Fibroblast of lung (primary cell): ENCODE measurements around the gene CTLA4.

Source experiments
- EZH2 ChIP-seq: IDR thresholded peaks from 2 replicates; pipeline ENCODE4 v1.5.1; 2012; ENCODE audit warnings: low read length, control low read depth, mild to moderate bottlenecking; ENCODE audit errors: missing control alignments
- TF ChIP-seq, protein P1 (sequence below), 2 donors: IDR thresholded peaks in 1 of 2; conservative IDR thresholded peaks in 1 of 2; 1 replicate in 1 of 2; 2 replicates in 1 of 2; pipeline ENCODE4 v1.5.1; 2011 to 2012; ENCODE audit warnings: low read length in 2 of 2, control low read depth in 1 of 2, inconsistent platforms in 1 of 2, low read depth in 1 of 2, mild to moderate bottlenecking in 1 of 2

DNA sequence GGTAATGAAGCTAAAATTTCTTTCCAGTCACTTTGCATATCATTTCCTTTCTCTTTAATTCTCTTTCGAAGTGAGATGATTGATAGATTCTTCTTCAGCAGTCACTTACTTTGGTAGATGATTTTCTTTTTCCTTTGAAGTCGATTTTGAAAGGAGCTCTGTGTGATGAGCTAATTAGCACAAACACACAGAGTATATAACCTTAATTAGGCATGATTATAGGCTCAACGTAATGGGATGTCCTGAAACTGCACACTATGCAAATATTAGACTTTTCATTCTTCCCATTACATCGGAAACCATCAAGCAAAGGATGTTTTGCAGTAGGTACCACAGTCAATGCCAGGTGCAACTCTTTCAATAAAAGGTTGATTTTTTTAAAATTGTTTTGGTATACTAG, 6.4 kb upstream of the CTLA4 start:
- no peak for TF ChIP-seq EZH2
- TF ChIP-seq, protein P1, sequence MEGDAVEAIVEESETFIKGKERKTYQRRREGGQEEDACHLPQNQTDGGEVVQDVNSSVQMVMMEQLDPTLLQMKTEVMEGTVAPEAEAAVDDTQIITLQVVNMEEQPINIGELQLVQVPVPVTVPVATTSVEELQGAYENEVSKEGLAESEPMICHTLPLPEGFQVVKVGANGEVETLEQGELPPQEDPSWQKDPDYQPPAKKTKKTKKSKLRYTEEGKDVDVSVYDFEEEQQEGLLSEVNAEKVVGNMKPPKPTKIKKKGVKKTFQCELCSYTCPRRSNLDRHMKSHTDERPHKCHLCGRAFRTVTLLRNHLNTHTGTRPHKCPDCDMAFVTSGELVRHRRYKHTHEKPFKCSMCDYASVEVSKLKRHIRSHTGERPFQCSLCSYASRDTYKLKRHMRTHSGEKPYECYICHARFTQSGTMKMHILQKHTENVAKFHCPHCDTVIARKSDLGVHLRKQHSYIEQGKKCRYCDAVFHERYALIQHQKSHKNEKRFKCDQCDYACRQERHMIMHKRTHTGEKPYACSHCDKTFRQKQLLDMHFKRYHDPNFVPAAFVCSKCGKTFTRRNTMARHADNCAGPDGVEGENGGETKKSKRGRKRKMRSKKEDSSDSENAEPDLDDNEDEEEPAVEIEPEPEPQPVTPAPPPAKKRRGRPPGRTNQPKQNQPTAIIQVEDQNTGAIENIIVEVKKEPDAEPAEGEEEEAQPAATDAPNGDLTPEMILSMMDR (conservative IDR thresholded peaks at IDR 0.05 in 1 of 2, IDR thresholded peaks at IDR 0.05 in 1 of 2; ENCODE audit: low read depth in 1 of 2, low read length in 2 of 2): no peak
